GM21723 (cell line): ENCODE data around the gene CNTN4.
"Not testable (repeated sequence)": the region's sequence is repeated elsewhere in the genome, so short reads cannot be mapped to it uniquely, and the experiment has no call there.

ENCODE experiments used
- ATAC-seq: cut with Tn5 transposase; IDR thresholded peaks from one replicate; pipeline ENCODE4 v1.9.1; 2021; ENCODE audit warnings: mild to moderate bottlenecking, moderate library complexity; ENCODE audit not compliant: unreplicated experiment

Gene CNTN4

GRCh38 chr3:2774481-2775249, 676.0 kb downstream of the CNTN4 start:
- ATAC-seq, result no peak

- no peak for ATAC-seq
These were observed 684.6 kb downstream of the CNTN4 start for GRCh38 chr3:2783261-2783660.

- no peak for ATAC-seq
These were observed 686.0 kb downstream of the CNTN4 start for GRCh38 chr3:2784627-2785026.

- ATAC-seq, result no peak
These were observed 691.7 kb downstream of the CNTN4 start for GRCh38 chr3:2790266-2790815.

- ATAC-seq, result no peak
These were observed 693.8 kb downstream of the CNTN4 start for GRCh38 chr3:2792432-2792831.

GRCh38 chr3:2793987-2794386, 695.3 kb downstream of the CNTN4 start:
- ATAC-seq, result no peak

- no peak for ATAC-seq
These were observed 703.8 kb downstream of the CNTN4 start for GRCh38 chr3:2802429-2802828.

GRCh38 chr3:2807514-2807913, 708.8 kb downstream of the CNTN4 start:
- ATAC-seq, result no peak

GRCh38 chr3:2810723-2811122, 712.1 kb downstream of the CNTN4 start:
- ATAC-seq, result no peak

- no peak for ATAC-seq
These were observed 720.9 kb downstream of the CNTN4 start for GRCh38 chr3:2819571-2819970.

GRCh38 chr3:2820982-2821381, 722.3 kb downstream of the CNTN4 start:
- ATAC-seq, result not testable (repeated sequence)

- ATAC-seq, result no peak
These were observed 723.9 kb downstream of the CNTN4 start for GRCh38 chr3:2822611-2823010.

GRCh38 chr3:2823031-2823430, 724.4 kb downstream of the CNTN4 start:
- no peak for ATAC-seq

GRCh38 chr3:2823437-2824211, 725.0 kb downstream of the CNTN4 start:
- no peak for ATAC-seq

GRCh38 chr3:2826036-2826435, 727.4 kb downstream of the CNTN4 start:
- ATAC-seq, result no peak

GRCh38 chr3:2826453-2826852, 727.8 kb downstream of the CNTN4 start:
- ATAC-seq, result no peak

GRCh38 chr3:2837239-2837638, 738.6 kb downstream of the CNTN4 start:
- no peak for ATAC-seq

- no peak for ATAC-seq
These were observed 739.2 kb downstream of the CNTN4 start for GRCh38 chr3:2837910-2838309.

GRCh38 chr3:2838546-2839157, 740.0 kb downstream of the CNTN4 start:
- ATAC-seq, result no peak

- no peak for ATAC-seq
These were observed 741.2 kb downstream of the CNTN4 start for GRCh38 chr3:2839876-2840275.

- ATAC-seq, result no peak
These were observed 748.6 kb downstream of the CNTN4 start for GRCh38 chr3:2847062-2847841.
